ENCODE results near the gene LRRC7. TPM values are rescaled to one million over a fixed set of nuclear protein-coding genes. Genes with fewer than 3 reads are reported as not detected.

The LRRC7 gene
- total RNA-seq, 1 experiment from 2014 or later = not detected

- in situ Hi-C loops (cut with HindIII; ENCODE audit: low pct_unique_long_range_greater_than_20kb, low sequenced_read_pairs) = no loop called here
- no peaks in the 10 kb centered on the region for H3K36me3 ChIP-seq (ENCODE audit: control insufficient read depth, insufficient read depth, low read length)
- intact Hi-C loops (cut with micrococcal nuclease; ENCODE audit: unreplicated experiment) = no loop called here
- CTCF ChIA-PET = no interaction called here
- BruUV-seq (replicated peaks) = no TSS peak
- no peaks in the 10 kb centered on the region for H3K27me3 ChIP-seq (ENCODE audit: control insufficient read depth, insufficient read depth, low read length)
- POLR2A ChIA-PET = no interaction called here
- no peak for ATAC-seq
- no peaks in the 10 kb centered on the region for H3K4me1 ChIP-seq (ENCODE audit: control insufficient read depth, insufficient read depth, low read length)
- DNase-seq (ENCODE audit: low read depth, low spot score) = no peak
- no peak for TF ChIP-seq TCF7L2 (IDR thresholded peaks at IDR 0.05; ENCODE audit: low read depth, low read length)
- TF ChIP-seq CTCF (IDR thresholded peaks at IDR 0.05) = no peak
- TF ChIP-seq SIN3A (IDR thresholded peaks at IDR 0.05; ENCODE audit: borderline replicate concordance, insufficient read depth, low read depth, low read length) = no peak
- TF ChIP-seq POLR2AphosphoS5 (IDR thresholded peaks at IDR 0.05; ENCODE audit: low read depth, low read length) = no peak
- TF ChIP-seq, protein P1, sequence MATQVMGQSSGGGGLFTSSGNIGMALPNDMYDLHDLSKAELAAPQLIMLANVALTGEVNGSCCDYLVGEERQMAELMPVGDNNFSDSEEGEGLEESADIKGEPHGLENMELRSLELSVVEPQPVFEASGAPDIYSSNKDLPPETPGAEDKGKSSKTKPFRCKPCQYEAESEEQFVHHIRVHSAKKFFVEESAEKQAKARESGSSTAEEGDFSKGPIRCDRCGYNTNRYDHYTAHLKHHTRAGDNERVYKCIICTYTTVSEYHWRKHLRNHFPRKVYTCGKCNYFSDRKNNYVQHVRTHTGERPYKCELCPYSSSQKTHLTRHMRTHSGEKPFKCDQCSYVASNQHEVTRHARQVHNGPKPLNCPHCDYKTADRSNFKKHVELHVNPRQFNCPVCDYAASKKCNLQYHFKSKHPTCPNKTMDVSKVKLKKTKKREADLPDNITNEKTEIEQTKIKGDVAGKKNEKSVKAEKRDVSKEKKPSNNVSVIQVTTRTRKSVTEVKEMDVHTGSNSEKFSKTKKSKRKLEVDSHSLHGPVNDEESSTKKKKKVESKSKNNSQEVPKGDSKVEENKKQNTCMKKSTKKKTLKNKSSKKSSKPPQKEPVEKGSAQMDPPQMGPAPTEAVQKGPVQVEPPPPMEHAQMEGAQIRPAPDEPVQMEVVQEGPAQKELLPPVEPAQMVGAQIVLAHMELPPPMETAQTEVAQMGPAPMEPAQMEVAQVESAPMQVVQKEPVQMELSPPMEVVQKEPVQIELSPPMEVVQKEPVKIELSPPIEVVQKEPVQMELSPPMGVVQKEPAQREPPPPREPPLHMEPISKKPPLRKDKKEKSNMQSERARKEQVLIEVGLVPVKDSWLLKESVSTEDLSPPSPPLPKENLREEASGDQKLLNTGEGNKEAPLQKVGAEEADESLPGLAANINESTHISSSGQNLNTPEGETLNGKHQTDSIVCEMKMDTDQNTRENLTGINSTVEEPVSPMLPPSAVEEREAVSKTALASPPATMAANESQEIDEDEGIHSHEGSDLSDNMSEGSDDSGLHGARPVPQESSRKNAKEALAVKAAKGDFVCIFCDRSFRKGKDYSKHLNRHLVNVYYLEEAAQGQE (IDR thresholded peaks at IDR 0.05; ENCODE audit: insufficient read depth in 1 of 2, low read depth in 2 of 2, low read length in 1 of 2) = no peak
- no peaks in the 10 kb centered on the region for H3K9me3 ChIP-seq (ENCODE audit: control insufficient read depth, insufficient read depth, low read depth, low read length)
- no peak overlapping the region for H3K27ac ChIP-seq (ENCODE audit: low read length)
- no peak overlapping the region for H3K4me3 ChIP-seq (ENCODE audit: low read depth in 2 of 2, low read length in 2 of 2)
Observed at GRCh38 chr1:69776555-69776954, 208.8 kb downstream of the LRRC7 start.

DNA sequence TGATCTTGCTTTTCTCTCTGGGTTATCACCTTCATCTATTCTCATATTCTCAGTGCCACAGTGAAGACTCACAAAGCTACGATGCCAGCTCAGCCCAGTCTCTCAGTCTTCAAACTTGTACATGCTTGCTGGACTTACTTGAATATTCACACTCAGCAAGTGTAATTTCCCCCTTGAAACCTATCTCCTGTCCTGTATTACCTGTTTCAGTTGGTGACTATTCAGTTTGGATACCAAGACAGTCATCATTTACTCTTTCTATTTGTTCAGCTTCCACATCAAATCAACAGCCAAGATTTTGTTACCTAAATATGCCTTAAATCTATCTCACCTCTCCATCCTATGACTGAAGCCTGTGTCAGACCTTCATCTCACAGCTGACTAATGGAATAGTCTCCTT lies 209.7 kb downstream of the LRRC7 start:
- TF ChIP-seq SIN3A (IDR thresholded peaks at IDR 0.05; ENCODE audit: borderline replicate concordance, insufficient read depth, low read depth, low read length) = no peak
- TF ChIP-seq CTCF (IDR thresholded peaks at IDR 0.05) = no peak
- TF ChIP-seq, protein P1 (IDR thresholded peaks at IDR 0.05; ENCODE audit: insufficient read depth in 1 of 2, low read depth in 2 of 2, low read length in 1 of 2) = no peak
- no peak for TF ChIP-seq TCF7L2 (IDR thresholded peaks at IDR 0.05; ENCODE audit: low read depth, low read length)
- no peak for TF ChIP-seq POLR2AphosphoS5 (IDR thresholded peaks at IDR 0.05; ENCODE audit: low read depth, low read length)
- H3K4me3 ChIP-seq (ENCODE audit: low read depth in 2 of 2, low read length in 2 of 2) = no peak overlapping the region
- no peaks in the 10 kb centered on the region for H3K27me3 ChIP-seq (ENCODE audit: control insufficient read depth, insufficient read depth, low read length)
- no peaks in the 10 kb centered on the region for H3K36me3 ChIP-seq (ENCODE audit: control insufficient read depth, insufficient read depth, low read length)
- ATAC-seq (no peak), DNase-seq (ENCODE audit: low read depth, low spot score) (no peak)
- POLR2A ChIA-PET = no interaction called here
- in situ Hi-C loops (cut with HindIII; ENCODE audit: low pct_unique_long_range_greater_than_20kb, low sequenced_read_pairs) = no loop called here
- CTCF ChIA-PET = no interaction called here
- intact Hi-C loops (cut with micrococcal nuclease; ENCODE audit: unreplicated experiment) = no loop called here
- no peaks in the 10 kb centered on the region for H3K9me3 ChIP-seq (ENCODE audit: control insufficient read depth, insufficient read depth, low read depth, low read length)
- H3K27ac ChIP-seq (ENCODE audit: low read length) = no peak overlapping the region
- no TSS peak for BruUV-seq (replicated peaks)
- no peaks in the 10 kb centered on the region for H3K4me1 ChIP-seq (ENCODE audit: control insufficient read depth, insufficient read depth, low read length)

All from Panc1 (cell line).